Mesendoderm (in vitro differentiated cells): Measurements from ENCODE around the gene ZP2.

Experiments
- DNase-seq: peaks from one replicate; pipeline ENCODE4 v3.0.0; 2013
- H2AK5ac ChIP-seq: 2 replicates; pipeline ENCODE4 v1.6.1; 2013; ENCODE audit warnings: low read length, inconsistent platforms
- H2BK120ac ChIP-seq: 2 replicates; pipeline ENCODE4 v1.6.1; 2013; ENCODE audit warnings: low read depth, mild to moderate bottlenecking, low read length, moderate library complexity, mixed read lengths
- H2BK15ac ChIP-seq: replicated peaks from 2 replicates; pipeline ENCODE4 v1.6.1; 2013; ENCODE audit warnings: low read depth, mild to moderate bottlenecking, moderate library complexity
- H2BK5ac ChIP-seq: 2 replicates; pipeline ENCODE4 v1.6.1; 2013; ENCODE audit warnings: low read length, inconsistent platforms
- H3K18ac ChIP-seq: 2 replicates; pipeline ENCODE4 v1.6.1; 2013; ENCODE audit warnings: mild to moderate bottlenecking, low read length, mixed read lengths
- H3K23ac ChIP-seq: one replicate; pipeline ENCODE4 v1.6.1; 2013; ENCODE audit warnings: low read length
- H3K27ac ChIP-seq: 2 replicates; pipeline ENCODE4 v1.5.1; 2013; ENCODE audit warnings: low read depth, mild to moderate bottlenecking, inconsistent platforms, low read length, moderate library complexity
- H3K27me3 ChIP-seq: 2 replicates; pipeline ENCODE4 v1.6.1; 2013; ENCODE audit warnings: low read length, control low read depth, mild to moderate bottlenecking, inconsistent platforms; ENCODE audit not compliant: insufficient read depth, poor library complexity
- H3K36me3 ChIP-seq: 2 replicates; pipeline ENCODE4 v1.6.1; 2013; ENCODE audit warnings: low read length, inconsistent platforms; ENCODE audit not compliant: control insufficient read depth, insufficient read depth
- H3K4ac ChIP-seq: one replicate; pipeline ENCODE4 v1.6.1; 2013; ENCODE audit warnings: low read depth, mild to moderate bottlenecking, low read length, moderate library complexity
- H3K4me1 ChIP-seq: 2 replicates; pipeline ENCODE4 v1.6.1; 2013; ENCODE audit warnings: low read depth, low read length, inconsistent platforms; ENCODE audit not compliant: control insufficient read depth
- H3K4me2 ChIP-seq: 2 replicates; pipeline ENCODE4 v1.6.1; 2013; ENCODE audit warnings: low read length
- H3K4me3 ChIP-seq: 2 replicates; pipeline ENCODE4 v1.5.1; 2013; ENCODE audit warnings: mild to moderate bottlenecking, low read length
- H3K56ac ChIP-seq: one replicate; pipeline ENCODE4 v1.6.1; 2013; ENCODE audit warnings: low read length
- H3K79me1 ChIP-seq: 2 replicates; pipeline ENCODE4 v1.6.1; 2013; ENCODE audit warnings: low read length, inconsistent platforms
- H3K79me2 ChIP-seq: 2 replicates; pipeline ENCODE4 v1.6.1; 2013; ENCODE audit warnings: mild to moderate bottlenecking, low read length; ENCODE audit not compliant: control insufficient read depth, insufficient read depth
- H3K9ac ChIP-seq: 2 replicates; pipeline ENCODE4 v1.6.1; 2013; ENCODE audit warnings: low read length, inconsistent platforms
- H4K5ac ChIP-seq: one replicate; pipeline ENCODE4 v1.6.1; 2013; ENCODE audit warnings: low read length
- H4K8ac ChIP-seq: one replicate; pipeline ENCODE4 v1.6.1; 2013; ENCODE audit warnings: low read depth, mild to moderate bottlenecking, control low read depth, low read length, moderate library complexity
- whole genome bisulfite sequencing: extraction: QIAGEN DNeasy Blood & Tissue Kit; methylation state at CpG from one replicate; pipeline ENCODE4 v1.1.7; 2013; ENCODE audit warnings: low lambda C conversion rate, missing lambda C conversion rate; ENCODE audit not compliant: insufficient coverage; ENCODE audit errors: extremely low coverage; 5-methylcytosine and 5-hydroxymethylcytosine counted together

Gene ZP2

DNA sequence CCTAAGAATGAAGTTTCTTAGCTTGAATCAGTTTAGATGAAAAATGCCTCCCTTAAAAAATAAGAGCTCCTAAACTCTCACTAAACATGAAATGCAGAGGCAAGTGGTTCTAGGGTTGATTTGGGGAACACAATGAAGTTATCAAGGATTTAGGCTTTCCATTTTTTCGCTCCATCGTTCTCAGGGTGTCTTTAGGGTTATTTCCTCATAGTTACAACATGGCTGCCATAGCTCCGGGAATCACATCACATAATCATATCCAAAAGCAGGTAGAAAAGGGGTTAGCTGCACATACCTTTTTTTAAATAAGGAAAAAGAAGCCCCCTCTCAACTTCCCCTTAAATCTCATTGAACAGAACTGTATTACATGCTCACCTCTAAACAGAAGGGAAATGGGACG, 21.4 kb downstream of the ZP2 start:
- no CpG with 5 or more reads among the region's 4 CpGs for WGBS

DNA sequence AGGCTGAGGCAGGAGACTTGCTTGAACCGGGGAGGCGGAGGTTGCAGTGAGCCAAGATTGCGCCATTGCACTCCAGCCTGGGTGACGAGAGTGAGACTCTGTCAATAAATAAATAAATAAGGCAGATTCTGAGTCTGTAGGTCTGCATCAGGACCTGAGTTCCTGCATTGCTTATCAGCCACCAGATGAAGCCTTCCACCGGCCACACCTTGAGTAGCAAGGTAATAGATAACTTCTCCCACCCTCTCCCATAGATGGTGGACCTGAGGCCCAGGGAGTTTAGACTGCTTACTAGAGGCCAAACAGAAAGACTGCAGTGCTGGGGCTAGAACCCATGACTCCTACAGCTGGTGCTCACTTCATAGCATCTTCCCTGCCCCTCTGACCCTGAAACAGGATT, 22.1 kb downstream of the ZP2 start:
- H3K18ac ChIP-seq: no peak overlapping the region
- no peak overlapping the region for H4K5ac ChIP-seq
- no peak overlapping the region for H3K23ac ChIP-seq
- H3K27me3 ChIP-seq: no peaks in the 10 kb centered on the region
- no peak overlapping the region for H2BK120ac ChIP-seq
- no peak overlapping the region for H3K56ac ChIP-seq
- H3K79me1 ChIP-seq: no peaks in the 10 kb centered on the region
- no peak for DNase-seq
- H3K27ac ChIP-seq: no peak overlapping the region
- WGBS: no CpG with 5 or more reads among the region's 5 CpGs
- no peak overlapping the region for H3K4ac ChIP-seq
- no peak overlapping the region for H4K8ac ChIP-seq
- H3K9ac ChIP-seq: no peak overlapping the region
- H3K4me3 ChIP-seq: no peak overlapping the region
- H2BK5ac ChIP-seq: no peak overlapping the region
- no peak overlapping the region for H2AK5ac ChIP-seq
- no peaks in the 10 kb centered on the region for H3K4me1 ChIP-seq
- H3K4me2 ChIP-seq: no peak overlapping the region
- H3K79me2 ChIP-seq: no peaks in the 10 kb centered on the region
- H2BK15ac ChIP-seq: no peak overlapping the region
- H3K36me3 ChIP-seq: no peaks in the 10 kb centered on the region

More for the DNA sequence above, 21.4 kb downstream of the ZP2 start:
- no peak overlapping the region for H2BK5ac ChIP-seq
- no peak overlapping the region for H4K5ac ChIP-seq
- H2BK120ac ChIP-seq: no peak overlapping the region
- no peak overlapping the region for H3K9ac ChIP-seq
- H2BK15ac ChIP-seq: no peak overlapping the region
- no peak overlapping the region for H3K4ac ChIP-seq
- H3K4me3 ChIP-seq: no peak overlapping the region
- no peak overlapping the region for H2AK5ac ChIP-seq
- no peak overlapping the region for H4K8ac ChIP-seq
- no peak overlapping the region for H3K4me2 ChIP-seq
- no peaks in the 10 kb centered on the region for H3K36me3 ChIP-seq
- H3K79me1 ChIP-seq: no peaks in the 10 kb centered on the region
- H3K4me1 ChIP-seq: no peaks in the 10 kb centered on the region
- DNase-seq: no peak
- H3K23ac ChIP-seq: no peak overlapping the region
- no peaks in the 10 kb centered on the region for H3K27me3 ChIP-seq
- H3K27ac ChIP-seq: no peak overlapping the region
- no peak overlapping the region for H3K18ac ChIP-seq
- H3K79me2 ChIP-seq: no peaks in the 10 kb centered on the region
- no peak overlapping the region for H3K56ac ChIP-seq

DNA sequence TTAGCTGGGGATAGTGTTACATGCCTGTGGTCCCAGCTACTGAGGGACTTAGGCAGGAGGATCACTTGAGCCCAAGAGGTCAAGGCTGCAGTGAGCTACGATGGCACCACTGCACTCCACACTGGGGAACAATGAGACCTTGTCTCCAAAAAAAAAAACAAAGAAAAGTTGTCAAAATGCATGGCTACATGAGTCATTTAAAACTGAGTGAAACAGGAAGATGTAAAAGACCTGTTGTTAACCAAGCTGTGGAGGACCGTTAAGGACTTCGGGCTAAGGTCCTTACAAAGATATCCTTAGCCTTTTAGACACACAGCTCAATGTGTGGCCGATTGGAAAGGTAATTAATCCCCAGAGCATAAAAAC, 25.1 kb downstream of the ZP2 start:
- Histone ChIP-seq H3K4me2 (no peak overlapping the region), H3K27ac (no peak overlapping the region), H2AK5ac (no peak overlapping the region), H3K56ac (no peak overlapping the region), H3K79me2 (no peaks in the 10 kb centered on the region), H2BK120ac (no peak overlapping the region), H3K27me3 (no peaks in the 10 kb centered on the region), H3K4ac (no peak overlapping the region), H4K5ac (no peak overlapping the region), H2BK15ac (no peak overlapping the region), H3K9ac (no peak overlapping the region), H3K79me1 (no peaks in the 10 kb centered on the region), H3K18ac (no peak overlapping the region), H4K8ac (no peak overlapping the region), H3K23ac (no peak overlapping the region), H2BK5ac (no peak overlapping the region), H3K4me3 (no peak overlapping the region), H3K4me1 (no peaks in the 10 kb centered on the region), H3K36me3 (peaks cover 2% of the 10 kb centered on the region)
- no peak for DNase-seq
- no CpG with 5 or more reads among the region's 4 CpGs for WGBS

DNA sequence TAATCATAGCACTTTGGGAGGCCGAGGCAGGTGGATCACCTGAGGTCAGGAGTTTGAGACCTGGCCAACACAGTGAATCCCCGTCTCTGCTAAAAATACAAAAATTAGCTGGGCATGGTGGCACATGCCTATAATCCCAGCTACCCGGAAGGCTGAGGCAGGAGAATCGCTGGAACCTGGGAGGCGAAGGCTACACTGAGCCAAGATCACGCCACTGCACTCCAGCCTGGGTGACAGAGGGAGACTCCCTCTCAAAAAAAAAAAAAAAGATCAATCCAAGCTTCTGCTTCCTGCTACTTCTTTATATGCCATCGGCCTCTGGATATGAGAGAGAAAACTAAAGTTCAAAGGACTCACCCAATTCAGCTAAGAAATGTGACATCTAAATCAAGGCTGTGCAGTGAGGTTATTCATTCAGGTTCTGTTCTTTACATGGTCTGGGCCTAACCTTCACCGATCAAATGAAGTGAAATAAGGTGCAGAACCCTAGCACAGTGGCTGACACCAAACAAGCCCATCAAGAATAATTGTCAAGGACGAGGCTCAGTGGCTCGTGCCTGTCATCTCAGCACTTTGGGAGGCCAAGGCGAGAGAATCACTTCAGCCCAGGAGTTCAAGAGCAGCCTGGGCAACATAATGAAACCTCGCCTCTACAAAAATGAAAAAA, 25.6 kb downstream of the ZP2 start:
- Histone ChIP-seq H3K18ac (no peak overlapping the region), H3K9ac (no peak overlapping the region), H3K4me2 (no peak overlapping the region), H3K4me1 (no peaks in the 10 kb centered on the region), H2BK15ac (no peak overlapping the region), H3K27me3 (no peaks in the 10 kb centered on the region), H2BK5ac (no peak overlapping the region), H3K27ac (no peak overlapping the region), H3K79me1 (no peaks in the 10 kb centered on the region), H3K36me3 (peaks cover 2% of the 10 kb centered on the region), H3K56ac (no peak overlapping the region), H3K4ac (no peak overlapping the region), H2BK120ac (no peak overlapping the region), H3K4me3 (no peak overlapping the region), H4K5ac (no peak overlapping the region), H3K23ac (no peak overlapping the region), H2AK5ac (no peak overlapping the region), H3K79me2 (no peaks in the 10 kb centered on the region), H4K8ac (no peak overlapping the region)
- WGBS: no CpG with 5 or more reads among the region's 12 CpGs
- no peak for DNase-seq

DNA sequence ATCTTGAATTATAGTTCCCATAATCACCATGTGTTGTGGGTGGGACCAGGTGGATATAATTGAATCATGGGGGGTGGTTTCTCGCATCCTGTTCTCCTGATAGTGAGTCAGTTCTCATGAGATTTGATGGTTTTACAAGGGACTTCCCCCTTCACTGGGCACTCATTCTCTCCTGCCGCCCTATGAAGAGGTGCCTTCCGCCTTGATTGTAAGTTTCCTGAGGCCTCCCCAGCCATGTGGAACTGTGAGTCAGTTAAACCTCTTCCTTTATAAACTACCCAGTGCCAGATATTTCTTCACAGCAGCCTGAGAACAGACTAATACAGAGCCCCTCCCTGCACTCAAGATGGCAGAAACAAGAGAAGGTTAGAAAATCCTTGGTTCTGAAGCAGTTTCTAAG, 26.5 kb downstream of the ZP2 start:
- no peak overlapping the region for H4K5ac ChIP-seq
- peak; percentile 19 for DNase-seq
- no CpG with 5 or more reads among the region's 3 CpGs for WGBS

DNA sequence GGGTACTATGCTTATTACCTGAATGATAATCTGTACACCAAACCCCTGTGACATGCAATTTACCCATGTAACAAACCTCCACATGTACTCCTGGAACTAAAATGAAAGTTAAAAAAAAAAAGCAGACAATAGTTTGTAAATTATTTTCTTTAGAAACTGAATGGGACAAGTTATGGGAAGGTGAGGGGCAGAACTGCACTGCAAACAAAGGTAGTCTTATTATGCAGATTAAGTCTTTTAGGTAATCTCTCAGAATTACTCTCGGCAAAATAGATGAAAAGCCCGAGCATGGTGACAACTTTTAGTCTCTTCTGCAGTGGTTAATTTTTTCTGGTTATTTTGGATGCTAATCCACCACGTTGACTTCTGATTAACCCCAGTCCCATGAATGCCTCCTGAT, 27.4 kb downstream of the ZP2 start:
- no peaks in the 10 kb centered on the region for H3K4me1 ChIP-seq
- no peak overlapping the region for H4K5ac ChIP-seq
- peaks cover 4% of the 10 kb centered on the region for H3K36me3 ChIP-seq
- H3K4me3 ChIP-seq: no peak overlapping the region
- H3K27ac ChIP-seq: no peak overlapping the region
- no peak overlapping the region for H3K18ac ChIP-seq
- H3K79me1 ChIP-seq: no peaks in the 10 kb centered on the region
- H2BK120ac ChIP-seq: no peak overlapping the region
- H3K79me2 ChIP-seq: no peaks in the 10 kb centered on the region
- H3K9ac ChIP-seq: no peak overlapping the region
- H2BK15ac ChIP-seq: no peak overlapping the region
- H2BK5ac ChIP-seq: no peak overlapping the region
- H3K4ac ChIP-seq: no peak overlapping the region
- H4K8ac ChIP-seq: no peak overlapping the region
- no CpG with 5 or more reads among the region's 3 CpGs for WGBS
- no peak overlapping the region for H3K56ac ChIP-seq
- no peak overlapping the region for H3K4me2 ChIP-seq
- no peak overlapping the region for H2AK5ac ChIP-seq
- no peak overlapping the region for H3K23ac ChIP-seq
- DNase-seq: no peak
- H3K27me3 ChIP-seq: no peaks in the 10 kb centered on the region

More for the DNA sequence above, 26.5 kb downstream of the ZP2 start:
- H3K4me3 ChIP-seq: no peak overlapping the region
- no peak overlapping the region for H3K9ac ChIP-seq
- no peak overlapping the region for H2AK5ac ChIP-seq
- no peaks in the 10 kb centered on the region for H3K4me1 ChIP-seq
- H3K4me2 ChIP-seq: no peak overlapping the region
- no peak overlapping the region for H3K56ac ChIP-seq
- no peaks in the 10 kb centered on the region for H3K79me2 ChIP-seq
- H3K4ac ChIP-seq: no peak overlapping the region
- H2BK15ac ChIP-seq: no peak overlapping the region
- no peak overlapping the region for H2BK5ac ChIP-seq
- H2BK120ac ChIP-seq: no peak overlapping the region
- H3K23ac ChIP-seq: no peak overlapping the region
- H3K18ac ChIP-seq: no peak overlapping the region
- no peak overlapping the region for H4K8ac ChIP-seq
- H3K36me3 ChIP-seq: peaks cover 4% of the 10 kb centered on the region
- H3K79me1 ChIP-seq: no peaks in the 10 kb centered on the region
- no peak overlapping the region for H3K27ac ChIP-seq
- H3K27me3 ChIP-seq: no peaks in the 10 kb centered on the region
